DLD1 (cell line): Measurements from ENCODE around the gene PPP1R37.

ENCODE experiments used
- in situ Hi-C: cut with HindIII; loops from 2 replicates; pipeline ENCODE4 v1.10.0; 2017; ENCODE audit warnings: low sequenced_read_pairs

Gene PPP1R37

GRCh38 chr19:45164577-45165335 is 71.8 kb downstream of the PPP1R37 start:
- in situ Hi-C loops = no loop called here

GRCh38 chr19:45166723-45167252 is 73.8 kb downstream of the PPP1R37 start:
- in situ Hi-C loops = no loop called here

- in situ Hi-C loops = no loop called here
Observed at GRCh38 chr19:45168767-45169351, 75.9 kb downstream of the PPP1R37 start.

- in situ Hi-C loops = no loop called here
Observed at GRCh38 chr19:45169602-45170001, 76.6 kb downstream of the PPP1R37 start.

- in situ Hi-C loops = no loop called here
Observed at GRCh38 chr19:45170146-45171106, 77.4 kb downstream of the PPP1R37 start.

GRCh38 chr19:45171211-45171623 is 78.2 kb downstream of the PPP1R37 start:
- in situ Hi-C loops = no loop called here

- in situ Hi-C loops = no loop called here
Observed at GRCh38 chr19:45172173-45172572, 79.2 kb downstream of the PPP1R37 start.

GRCh38 chr19:45172611-45173208 is 79.7 kb downstream of the PPP1R37 start:
- in situ Hi-C loops = no loop called here

GRCh38 chr19:45173816-45174215 is 80.8 kb downstream of the PPP1R37 start:
- in situ Hi-C loops = no loop called here

GRCh38 chr19:45175515-45176345 is 82.8 kb downstream of the PPP1R37 start:
- in situ Hi-C loops = no loop called here

GRCh38 chr19:45177817-45178261 is 84.9 kb downstream of the PPP1R37 start, which contains the start of gene TRAPPC6A:
TRAPPC6A (minus strand) TSS chr19:45178237; CDS start chr19:45178218, 19 bp downstream.
- in situ Hi-C loops = no loop called here

GRCh38 chr19:45178262-45179071 is 85.5 kb downstream of the PPP1R37 start, which contains the start of gene BLOC1S3:
BLOC1S3 (plus strand) TSS chr19:45178784; CDS start chr19:45179297, 513 bp downstream.
- in situ Hi-C loops = no loop called here

- in situ Hi-C loops = no loop called here
Observed at GRCh38 chr19:45179072-45179891, 86.3 kb downstream of the PPP1R37 start.

GRCh38 chr19:45179892-45180370 is 87.0 kb downstream of the PPP1R37 start:
- in situ Hi-C loops = no loop called here

GRCh38 chr19:45180936-45181335 is 88.0 kb downstream of the PPP1R37 start:
- in situ Hi-C loops = no loop called here

- in situ Hi-C loops = no loop called here
Observed at GRCh38 chr19:45182758-45183157, 89.8 kb downstream of the PPP1R37 start.

- in situ Hi-C loops = no loop called here
Observed at GRCh38 chr19:45184115-45184514, 91.1 kb downstream of the PPP1R37 start.
